Measurements from ENCODE around the gene AKT1.

DNA sequence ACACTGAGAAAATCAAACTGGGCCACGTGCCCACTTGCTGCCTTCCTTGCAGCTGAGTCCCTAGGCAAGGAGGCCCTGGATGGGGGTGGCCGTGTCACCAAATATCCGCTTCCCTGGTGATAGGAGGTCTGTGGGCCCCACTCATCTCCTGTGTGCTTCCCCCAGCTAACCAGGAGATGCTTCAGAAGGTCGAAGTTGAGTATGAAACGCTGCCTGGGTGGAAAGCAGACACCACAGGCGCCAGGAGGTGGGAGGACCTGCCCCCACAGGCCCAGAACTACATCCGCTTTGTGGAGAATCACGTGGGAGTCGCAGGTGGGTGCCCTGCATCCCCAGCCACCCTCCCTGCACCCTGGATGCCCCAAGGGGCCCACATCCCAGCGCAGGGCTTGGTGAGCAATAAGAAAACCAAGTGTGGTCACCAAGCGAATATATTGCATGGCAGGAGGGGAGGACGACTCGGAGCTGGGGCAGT, 49.4 kb downstream of the AKT1 start:
- TF ChIP-seq POLR2A (IDR thresholded peaks at IDR 0.05; ENCODE audit: low read length): no peak
- no peak for TF ChIP-seq GATA1 (IDR thresholded peaks at IDR 0.05; ENCODE audit: low read depth, low read length)
